ENCODE measurements around the gene SMARCAL1.

DNA sequence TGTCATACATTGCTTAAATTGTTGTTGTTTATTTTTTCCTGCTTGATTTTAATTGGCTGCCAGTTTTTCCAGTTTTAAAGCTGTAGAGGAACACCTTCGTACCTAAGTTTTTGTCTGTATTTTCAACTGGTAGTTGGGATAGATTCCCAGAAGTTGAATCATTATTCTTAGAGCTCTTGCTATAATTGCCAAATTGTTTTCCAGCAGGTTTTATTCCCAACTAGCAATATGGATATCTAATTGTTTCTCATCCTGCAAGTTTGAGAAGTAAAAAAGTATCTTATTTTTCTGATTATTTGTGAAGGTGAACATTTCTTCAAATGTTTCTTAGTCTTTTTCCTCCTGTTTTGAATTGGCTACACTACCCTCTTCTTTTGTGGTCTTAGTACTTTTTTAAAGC is 6.7 kb downstream of the SMARCAL1 start:
- TF ChIP-seq, protein P1, sequence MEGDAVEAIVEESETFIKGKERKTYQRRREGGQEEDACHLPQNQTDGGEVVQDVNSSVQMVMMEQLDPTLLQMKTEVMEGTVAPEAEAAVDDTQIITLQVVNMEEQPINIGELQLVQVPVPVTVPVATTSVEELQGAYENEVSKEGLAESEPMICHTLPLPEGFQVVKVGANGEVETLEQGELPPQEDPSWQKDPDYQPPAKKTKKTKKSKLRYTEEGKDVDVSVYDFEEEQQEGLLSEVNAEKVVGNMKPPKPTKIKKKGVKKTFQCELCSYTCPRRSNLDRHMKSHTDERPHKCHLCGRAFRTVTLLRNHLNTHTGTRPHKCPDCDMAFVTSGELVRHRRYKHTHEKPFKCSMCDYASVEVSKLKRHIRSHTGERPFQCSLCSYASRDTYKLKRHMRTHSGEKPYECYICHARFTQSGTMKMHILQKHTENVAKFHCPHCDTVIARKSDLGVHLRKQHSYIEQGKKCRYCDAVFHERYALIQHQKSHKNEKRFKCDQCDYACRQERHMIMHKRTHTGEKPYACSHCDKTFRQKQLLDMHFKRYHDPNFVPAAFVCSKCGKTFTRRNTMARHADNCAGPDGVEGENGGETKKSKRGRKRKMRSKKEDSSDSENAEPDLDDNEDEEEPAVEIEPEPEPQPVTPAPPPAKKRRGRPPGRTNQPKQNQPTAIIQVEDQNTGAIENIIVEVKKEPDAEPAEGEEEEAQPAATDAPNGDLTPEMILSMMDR (IDR thresholded peaks at IDR 0.05): no peak
- no peak for TF ChIP-seq POLR2AphosphoS5 (IDR thresholded peaks at IDR 0.05)
- no peak for TF ChIP-seq POLR2A (IDR thresholded peaks at IDR 0.05)
